Measurements from ENCODE around the gene SYAP1.
"Not testable (repeated sequence)": the region's sequence is repeated elsewhere in the genome, so short reads cannot be mapped to it uniquely, and the experiment has no call there.

Gene SYAP1

GRCh38 chrX:16719334-16720084 is at the start of gene SYAP1:
Gene SYAP1, plus strand, starts transcription at chrX:16719612. Its CDS starts 113 bp downstream, at chrX:16719725.
- DNase-seq (ENCODE audit: low spot score), result peak; percentile 68

- peak; percentile 22 for DNase-seq (ENCODE audit: low spot score)
Measured at GRCh38 chrX:16671005-16671404, 48.4 kb upstream of the SYAP1 start.

DNA sequence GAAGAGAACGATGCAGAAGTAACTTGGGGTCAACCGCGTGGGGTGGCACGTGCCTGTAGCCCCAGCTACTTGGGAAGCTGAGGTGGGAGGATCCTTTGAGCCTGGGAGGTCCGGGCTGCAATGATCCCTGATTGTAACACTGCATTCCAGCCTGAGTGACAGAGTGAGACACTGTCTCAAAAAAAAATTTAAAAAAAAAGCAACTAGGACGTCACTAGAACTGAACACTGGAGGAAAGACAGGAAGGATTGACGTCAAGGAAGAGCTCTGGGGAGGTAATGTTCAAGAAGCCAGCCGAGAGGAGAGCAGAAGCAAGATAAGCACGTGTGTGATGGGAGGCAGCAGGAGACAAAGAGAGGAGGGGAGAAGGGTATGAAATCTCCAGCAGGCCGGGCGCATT is 40.7 kb upstream of the SYAP1 start:
- no peak for DNase-seq (ENCODE audit: low spot score)

- DNase-seq (ENCODE audit: low spot score), result no peak
Measured at GRCh38 chrX:16683007-16683664, 36.3 kb upstream of the SYAP1 start.

GRCh38 chrX:16687514-16687913 is 31.9 kb upstream of the SYAP1 start:
- no peak for DNase-seq (ENCODE audit: low spot score)

DNA sequence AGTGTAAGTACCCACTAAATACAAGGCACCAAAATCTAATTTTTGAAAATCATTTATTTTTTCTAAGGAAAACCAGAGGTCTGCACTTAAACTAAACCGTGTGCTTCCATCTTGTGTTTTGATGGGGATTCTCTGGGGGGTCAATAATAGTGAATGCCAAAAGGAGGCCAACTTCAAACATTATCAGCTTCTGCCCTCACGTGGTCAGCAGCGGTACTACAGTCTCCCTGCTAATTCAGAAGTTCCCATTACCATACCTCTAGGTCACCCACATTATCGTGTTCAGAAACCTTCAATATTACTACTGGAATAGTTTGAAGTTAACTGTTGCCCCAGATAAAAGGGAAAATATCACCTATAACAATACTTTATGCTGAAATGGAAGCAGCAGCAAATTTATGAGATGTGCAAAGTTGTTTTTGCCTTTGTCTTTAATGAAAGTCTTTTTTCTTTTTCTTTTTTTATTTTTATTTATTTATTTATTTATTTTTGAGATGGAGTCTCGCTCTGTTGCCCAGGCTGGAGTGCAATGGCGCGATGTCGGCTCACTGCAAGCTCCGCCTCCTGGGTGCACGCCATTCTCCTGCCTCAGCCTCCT is 24.2 kb upstream of the SYAP1 start:
- DNase-seq (ENCODE audit: low spot score), result peak; percentile 6

DNA sequence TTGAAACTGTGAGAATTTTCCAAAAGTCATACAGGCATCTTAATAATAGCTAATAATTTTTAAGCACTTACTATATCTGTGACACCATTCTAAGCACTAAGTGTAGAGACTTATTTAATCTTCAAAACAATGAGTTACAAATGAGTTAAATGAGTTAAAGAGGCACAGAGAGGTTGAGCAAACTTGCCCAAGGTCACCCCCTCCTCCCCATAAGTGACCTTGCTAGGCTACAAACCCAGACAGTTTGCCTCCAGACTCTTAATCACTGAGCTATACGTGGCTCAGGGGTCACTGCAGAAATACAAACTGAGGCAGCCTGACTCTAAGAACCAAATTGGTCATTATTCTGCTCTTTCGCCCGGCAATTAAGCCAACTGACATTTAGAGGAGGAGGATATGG is 22.5 kb upstream of the SYAP1 start:
- DNase-seq (ENCODE audit: low spot score), result no peak

DNA sequence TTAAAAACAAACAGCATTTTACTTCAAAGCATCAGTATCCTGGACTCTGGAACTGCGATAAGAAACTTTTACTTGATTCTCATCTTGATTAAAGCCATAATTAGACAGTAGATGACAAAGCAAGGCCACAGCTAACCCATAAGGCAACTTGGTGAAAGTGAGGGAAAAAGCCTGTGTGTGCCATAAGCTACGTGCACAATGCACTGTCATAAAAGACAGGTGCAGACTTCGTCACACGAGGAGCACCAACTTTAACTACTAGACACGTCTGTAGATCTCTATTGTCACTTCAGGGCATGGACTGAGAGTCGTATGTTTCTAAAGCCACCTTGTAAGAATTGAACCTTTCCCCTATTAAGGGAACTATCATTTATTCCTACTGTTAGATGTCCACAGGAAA is 20.0 kb upstream of the SYAP1 start:
- DNase-seq (ENCODE audit: low spot score), result no peak

- no peak for DNase-seq (ENCODE audit: low spot score)
Measured at GRCh38 chrX:16700734-16701133, 18.7 kb upstream of the SYAP1 start.

GRCh38 chrX:16702700-16703599 is 16.5 kb upstream of the SYAP1 start:
- DNase-seq (ENCODE audit: low spot score), result no peak

DNA sequence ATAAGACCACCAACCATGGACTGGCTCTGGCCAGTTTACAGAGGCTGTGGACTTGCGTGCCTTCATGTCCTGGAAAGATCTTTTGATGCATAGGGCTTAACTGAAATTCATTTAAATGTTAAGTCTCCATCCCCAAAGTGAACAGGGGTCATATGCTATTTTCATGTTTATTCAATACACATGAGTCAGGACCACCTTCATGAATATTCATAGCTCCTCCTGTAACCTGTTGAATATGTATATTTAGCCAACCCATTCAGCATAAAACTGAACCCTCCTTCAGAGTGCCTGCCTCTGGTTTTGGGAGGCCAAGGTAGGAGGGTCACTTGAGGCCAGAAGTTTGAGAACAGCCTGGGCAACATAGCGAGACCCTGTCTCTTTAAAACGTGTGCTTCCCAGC is 14.0 kb upstream of the SYAP1 start:
- no peak for DNase-seq (ENCODE audit: low spot score)

DNA sequence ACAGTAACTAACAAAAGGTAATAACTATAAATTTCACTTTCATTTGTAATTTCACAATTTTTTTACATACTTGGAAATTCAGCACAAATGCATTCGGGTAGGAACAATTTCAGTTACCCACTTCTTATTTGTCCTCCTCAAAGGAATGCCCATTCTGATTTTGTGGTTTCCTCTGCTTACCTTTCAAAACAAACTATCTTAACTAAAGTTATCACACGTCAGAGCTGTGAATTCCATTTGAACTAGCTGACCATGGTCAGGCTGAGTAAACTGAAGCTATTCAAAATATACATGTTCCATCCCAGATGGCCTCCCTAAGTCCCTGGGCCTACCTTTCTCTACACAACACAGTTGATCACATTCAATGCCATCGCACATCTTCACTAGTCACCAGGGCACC is 11.4 kb upstream of the SYAP1 start:
- DNase-seq (ENCODE audit: low spot score), result no peak

DNA sequence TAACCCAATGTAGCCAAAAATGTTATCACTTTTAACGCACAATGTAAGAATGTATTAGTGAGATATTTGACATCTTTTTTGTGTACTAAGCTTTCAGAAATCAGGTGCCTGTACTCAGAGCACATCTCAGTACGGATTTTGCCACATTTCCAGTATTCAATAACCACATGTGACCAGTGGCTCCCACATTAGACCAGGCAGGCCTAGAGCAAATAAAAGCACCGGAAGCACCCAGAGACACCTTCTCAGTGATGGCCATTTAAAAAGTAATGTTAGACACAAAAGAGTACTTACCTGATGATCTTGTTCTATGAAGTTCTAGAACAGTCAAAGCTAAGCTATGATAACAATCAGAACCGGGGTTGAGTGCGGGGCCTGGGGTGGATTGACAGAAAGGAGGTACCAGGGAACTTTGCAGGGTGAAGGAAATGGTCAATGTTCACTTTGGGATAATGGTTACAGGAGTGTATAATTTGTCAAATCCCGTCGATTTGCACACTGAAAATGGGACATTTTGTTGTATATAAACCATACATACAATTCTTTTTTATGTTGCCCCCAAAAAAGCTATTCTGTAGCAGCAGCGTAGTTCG is 8.1 kb upstream of the SYAP1 start:
- peak; percentile 17 for DNase-seq (ENCODE audit: low spot score)

DNA sequence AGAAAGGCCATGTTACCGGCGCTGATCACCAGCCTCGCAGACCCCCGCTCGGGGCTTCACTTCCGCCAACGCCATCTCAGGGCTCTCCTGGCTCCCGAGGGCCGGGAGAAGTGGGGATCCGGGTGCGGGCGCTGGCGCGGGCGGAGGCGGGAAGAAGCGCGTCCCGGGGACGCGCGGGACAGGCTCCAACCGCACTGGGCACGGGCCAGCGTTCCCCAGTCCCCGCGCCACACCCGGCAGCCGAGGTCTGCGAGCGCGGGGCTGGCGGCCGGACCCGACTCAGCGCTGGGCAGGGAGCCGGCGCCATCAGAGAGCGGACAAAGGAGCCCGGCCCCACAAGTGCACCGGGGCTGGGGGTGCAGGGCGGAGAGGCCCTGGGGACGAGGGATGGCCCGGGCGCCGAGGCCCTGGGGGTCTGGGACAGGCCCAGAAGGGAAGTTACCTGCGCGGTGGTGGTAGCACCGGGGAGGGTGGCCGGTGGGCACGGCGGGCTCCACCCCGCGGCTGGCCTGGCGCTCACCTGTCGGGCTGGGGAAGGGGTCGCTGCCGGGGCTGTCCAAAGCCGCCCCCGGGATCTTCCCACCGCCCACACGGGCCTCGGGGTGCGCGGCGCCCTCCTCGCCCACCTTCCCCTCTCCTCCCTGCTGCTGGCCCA is 7.4 kb upstream of the SYAP1 start:
- DNase-seq (ENCODE audit: low spot score), result peak; percentile 11

- peak; percentile 62 for DNase-seq (ENCODE audit: low spot score)
Measured at GRCh38 chrX:16712548-16713155, 6.8 kb upstream of the SYAP1 start, which contains the start of gene CTPS2. Gene CTPS2, minus strand, starts transcription at chrX:16712669. Its CDS starts 9,767 bp downstream, at chrX:16702902.

- no peak for DNase-seq (ENCODE audit: low spot score)
Measured at GRCh38 chrX:16714504-16714903, 4.9 kb upstream of the SYAP1 start.

- not testable (repeated sequence) for DNase-seq (ENCODE audit: low spot score)
Measured at GRCh38 chrX:16715638-16716037, 3.8 kb upstream of the SYAP1 start.

GRCh38 chrX:16716451-16716850 is 3.0 kb upstream of the SYAP1 start:
- DNase-seq (ENCODE audit: low spot score), result not testable (repeated sequence)

- DNase-seq (ENCODE audit: low spot score), result no peak
Measured at GRCh38 chrX:16718824-16719333, 533 bp upstream of the SYAP1 start.

DNA sequence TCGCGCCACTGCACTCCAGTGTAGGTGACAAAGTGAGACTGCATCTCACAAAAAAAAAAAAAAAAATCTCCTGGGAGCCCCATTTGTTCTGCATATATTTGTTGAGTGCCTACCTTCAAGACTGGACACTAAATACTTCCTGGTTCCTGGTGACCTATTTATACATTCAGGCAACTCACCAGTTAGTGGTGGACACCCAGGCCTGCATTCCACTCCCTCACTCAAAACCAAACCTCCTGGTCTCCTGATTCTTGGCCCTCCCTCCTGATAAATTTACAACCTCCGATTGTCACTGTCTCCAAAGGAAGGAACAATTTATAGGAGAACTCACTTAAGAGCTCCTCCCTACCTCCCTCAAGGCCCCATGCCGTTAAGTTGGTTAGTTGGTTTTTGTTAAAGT is 3.1 kb downstream of the SYAP1 start:
- DNase-seq (ENCODE audit: low spot score), result no peak

- DNase-seq (ENCODE audit: low spot score), result no peak
Measured at GRCh38 chrX:16725072-16725471, 5.7 kb downstream of the SYAP1 start.

Measured in HuH-7 (cell line).